Islet of Langerhans (tissue), 1 donor: ENCODE data around the gene CDYL.

ENCODE experiments used
- FAIRE-seq: peaks from one replicate; lab custom pipeline; 2011; peaks lifted over from hg19 to GRCh38; lab: Jason Lieb, UNC

The CDYL gene, protein sequence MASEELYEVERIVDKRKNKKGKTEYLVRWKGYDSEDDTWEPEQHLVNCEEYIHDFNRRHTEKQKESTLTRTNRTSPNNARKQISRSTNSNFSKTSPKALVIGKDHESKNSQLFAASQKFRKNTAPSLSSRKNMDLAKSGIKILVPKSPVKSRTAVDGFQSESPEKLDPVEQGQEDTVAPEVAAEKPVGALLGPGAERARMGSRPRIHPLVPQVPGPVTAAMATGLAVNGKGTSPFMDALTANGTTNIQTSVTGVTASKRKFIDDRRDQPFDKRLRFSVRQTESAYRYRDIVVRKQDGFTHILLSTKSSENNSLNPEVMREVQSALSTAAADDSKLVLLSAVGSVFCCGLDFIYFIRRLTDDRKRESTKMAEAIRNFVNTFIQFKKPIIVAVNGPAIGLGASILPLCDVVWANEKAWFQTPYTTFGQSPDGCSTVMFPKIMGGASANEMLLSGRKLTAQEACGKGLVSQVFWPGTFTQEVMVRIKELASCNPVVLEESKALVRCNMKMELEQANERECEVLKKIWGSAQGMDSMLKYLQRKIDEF

DNA sequence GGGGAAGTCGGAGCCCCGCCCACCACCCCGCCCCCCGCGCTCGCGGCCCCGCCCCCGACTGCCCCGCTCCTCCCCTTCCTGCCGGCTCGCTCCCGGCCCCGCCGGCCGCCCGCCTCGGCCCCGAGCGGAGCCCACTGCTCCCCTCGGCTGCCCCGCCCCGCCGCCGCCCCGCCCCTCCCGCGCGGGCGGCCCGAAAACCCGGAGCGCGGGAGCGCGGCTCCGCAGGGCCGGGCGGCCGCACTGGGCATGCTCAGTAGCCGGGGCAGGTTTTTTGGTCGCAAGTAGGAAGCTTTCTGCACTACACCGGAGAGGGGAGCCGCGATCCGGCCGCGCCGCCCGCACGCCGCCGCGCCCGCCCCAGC lies at the start of gene CDYL:
Gene CDYL (plus strand): TSS at position 274 of the 362 bp plus-strand sequence. CDS start 380 bp downstream, outside the sequence.
- no peak for FAIRE-seq

DNA sequence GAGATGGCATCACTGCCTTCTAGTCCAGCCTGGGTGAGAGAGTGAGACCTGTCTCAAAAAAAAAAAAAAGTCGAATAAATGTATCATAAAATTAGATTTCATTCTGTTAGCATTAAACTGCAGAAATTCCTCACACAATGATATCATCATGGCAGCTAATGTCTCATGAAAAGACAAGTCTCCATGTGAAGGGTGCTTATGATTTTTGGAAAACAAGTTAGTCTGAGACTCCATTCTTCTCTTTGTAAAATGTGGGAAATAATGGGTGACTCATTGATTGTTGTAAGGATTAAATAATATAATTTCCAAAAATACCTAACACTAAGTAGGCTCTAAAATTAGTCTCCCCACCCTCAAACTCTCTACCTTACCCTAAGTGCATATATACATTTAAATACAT lies 49.6 kb upstream of the CDYL start:
- FAIRE-seq = no peak

DNA sequence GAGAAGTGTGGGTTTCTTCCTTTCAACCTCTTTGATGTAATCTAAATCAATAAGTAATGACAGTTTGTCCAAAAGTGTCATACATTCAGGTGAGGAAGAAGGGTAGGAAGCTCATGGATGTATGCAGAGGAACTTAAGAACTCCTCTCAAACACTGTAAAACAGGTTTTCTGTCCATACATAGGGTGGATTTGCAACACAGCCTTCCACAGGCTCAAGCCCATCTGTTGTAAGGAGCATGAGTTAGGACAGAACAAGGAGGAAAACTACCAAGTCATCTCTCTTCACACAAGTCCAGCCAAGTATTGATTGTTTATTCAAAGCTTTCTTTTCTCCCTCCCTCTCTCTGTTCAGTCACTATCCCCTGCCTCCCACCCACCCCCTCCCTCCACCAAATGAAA lies 49.0 kb upstream of the CDYL start:
- FAIRE-seq = no peak

DNA sequence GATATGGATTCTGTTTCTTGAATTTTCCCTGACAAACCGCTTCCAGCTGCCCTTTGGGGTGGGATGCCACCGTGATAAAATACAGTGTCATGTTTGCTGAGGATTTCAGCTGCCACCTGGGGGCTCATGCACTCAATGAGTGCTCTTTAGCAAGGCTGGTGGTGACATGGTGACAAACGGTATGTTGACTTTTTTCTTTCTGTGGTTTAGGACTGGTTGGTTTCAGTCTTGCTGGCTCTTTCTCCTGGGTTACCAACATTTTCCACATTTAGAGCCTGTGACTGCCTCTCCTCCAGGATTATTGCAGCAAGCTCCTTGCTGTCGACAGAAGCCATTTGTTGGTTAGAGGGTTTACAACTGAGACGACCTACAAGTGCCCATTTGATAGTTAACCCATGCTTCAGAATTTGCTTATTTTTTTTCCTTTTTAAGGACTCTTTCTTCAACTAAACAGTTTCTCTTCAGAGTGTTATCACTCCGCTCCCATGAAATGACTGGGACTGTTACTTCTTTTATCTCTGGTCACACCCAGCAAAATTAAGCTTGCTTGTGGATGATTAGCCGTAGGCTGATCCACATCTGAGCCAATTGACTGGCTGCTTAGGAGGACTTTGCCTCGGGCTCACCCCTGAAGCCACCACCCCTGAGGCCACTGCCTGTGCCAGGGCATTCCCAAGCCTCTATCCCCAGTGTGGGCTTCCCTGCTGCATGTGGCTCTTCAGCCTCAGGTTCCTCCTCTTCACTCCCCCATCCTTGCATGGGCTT lies 48.4 kb upstream of the CDYL start:
- no peak for FAIRE-seq

DNA sequence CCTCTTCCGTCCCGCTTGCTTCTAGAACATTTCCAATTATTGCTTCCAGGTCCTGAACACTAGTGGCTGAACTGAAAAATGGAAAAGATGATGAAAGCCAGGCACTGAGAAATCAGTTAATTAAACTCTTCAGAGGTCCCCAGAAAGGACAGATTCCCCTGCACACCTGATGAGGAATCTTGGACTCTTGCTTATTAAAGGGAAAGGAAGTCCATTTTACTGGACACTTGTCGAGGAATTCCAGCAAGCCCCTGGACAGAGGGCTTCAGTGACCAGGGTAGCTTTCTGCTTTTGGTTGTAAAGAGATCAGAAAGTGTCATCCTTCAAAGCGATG lies 47.8 kb upstream of the CDYL start:
- FAIRE-seq = no peak

DNA sequence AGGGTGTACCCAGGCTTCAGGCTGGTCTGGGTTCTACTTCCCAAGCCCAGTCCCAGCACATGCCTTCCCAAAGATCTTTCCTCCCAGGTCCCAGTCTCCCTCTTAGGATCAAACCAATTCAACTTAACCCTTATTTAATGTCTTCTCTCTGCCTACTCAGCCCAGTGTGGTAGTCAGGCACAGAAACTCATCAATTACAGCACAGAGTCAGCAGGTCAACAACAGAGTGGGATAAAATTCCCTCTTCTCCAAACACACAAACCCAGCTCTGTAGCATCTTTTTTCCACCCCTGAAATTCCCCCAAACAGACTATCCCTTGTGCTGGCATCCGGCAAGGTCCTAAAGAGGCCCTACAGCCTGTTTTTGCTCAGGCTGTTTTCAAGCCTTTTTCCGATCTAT lies 47.3 kb upstream of the CDYL start:
- no peak for FAIRE-seq

DNA sequence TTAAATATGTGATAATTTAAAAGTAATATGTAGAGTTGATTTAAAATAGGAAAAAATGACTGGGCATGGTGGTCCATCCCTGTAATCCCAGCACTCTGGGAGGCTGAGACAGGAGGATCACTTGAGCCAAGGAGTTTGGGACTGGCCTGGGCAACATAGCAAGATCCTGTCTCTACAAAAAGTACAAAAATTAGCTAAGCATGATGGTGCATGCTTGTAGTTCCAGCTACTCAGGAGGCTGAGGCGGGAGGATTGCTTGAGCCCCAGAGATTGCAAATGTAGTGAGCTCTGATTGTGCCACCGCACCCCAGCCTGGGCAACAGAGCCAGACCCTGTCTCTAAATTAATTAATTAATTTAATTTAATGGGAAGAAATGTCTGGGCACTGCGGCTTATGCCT lies 44.2 kb upstream of the CDYL start:
- FAIRE-seq = no peak

DNA sequence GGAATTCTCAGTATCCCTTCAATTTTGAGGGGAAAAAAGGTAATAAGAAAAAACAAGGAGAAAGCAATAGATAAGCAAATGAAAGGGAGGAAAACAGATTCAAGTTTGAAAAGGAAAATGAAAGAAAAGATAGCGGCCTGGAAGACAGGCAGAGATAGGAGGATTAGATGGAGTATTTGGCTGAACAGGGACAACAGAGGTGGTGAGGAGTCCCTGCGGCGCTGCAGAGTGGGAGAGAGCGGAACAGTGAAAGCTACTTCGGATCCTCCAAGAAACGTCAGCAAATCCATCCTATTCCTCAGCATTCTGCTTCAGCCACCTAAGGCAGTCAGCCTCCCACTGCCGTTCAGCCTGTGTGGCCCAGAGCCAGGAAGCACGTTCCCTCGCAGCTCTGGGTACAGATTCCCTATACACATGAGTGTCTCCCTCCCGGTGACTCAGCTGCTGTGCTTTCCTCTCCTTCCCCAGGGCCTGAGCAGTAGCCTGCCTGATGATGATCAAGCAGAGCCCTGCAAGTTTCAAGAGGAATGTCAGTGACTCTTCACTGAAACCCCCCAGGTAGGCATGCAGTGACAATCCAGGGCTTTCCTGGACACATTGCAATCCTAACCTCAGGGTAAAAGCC lies 43.4 kb upstream of the CDYL start:
- no peak for FAIRE-seq

DNA sequence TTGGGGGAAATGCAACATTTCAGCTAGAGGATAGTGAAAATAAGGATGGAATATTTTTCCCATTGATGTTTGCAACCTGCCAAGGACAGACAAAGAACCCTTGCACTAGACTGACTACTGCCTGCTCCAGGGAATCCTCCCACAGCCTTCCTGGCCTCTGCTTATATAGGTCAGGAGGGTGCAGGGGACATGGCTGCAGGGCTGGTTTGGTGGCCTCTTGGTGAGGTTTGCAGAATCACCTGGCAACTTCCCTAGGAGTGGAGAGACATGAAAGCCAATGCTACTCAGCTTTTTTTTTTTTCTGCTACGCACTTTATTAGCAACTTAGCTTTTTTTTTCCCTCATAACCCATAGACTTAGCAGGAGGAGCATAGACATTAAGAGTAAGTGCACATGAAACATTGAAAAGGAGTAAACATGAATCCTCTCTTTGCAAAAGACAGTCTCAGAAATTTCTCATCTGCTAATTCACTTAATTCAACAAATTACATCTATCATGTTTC lies 39.8 kb upstream of the CDYL start:
- FAIRE-seq = no peak

DNA sequence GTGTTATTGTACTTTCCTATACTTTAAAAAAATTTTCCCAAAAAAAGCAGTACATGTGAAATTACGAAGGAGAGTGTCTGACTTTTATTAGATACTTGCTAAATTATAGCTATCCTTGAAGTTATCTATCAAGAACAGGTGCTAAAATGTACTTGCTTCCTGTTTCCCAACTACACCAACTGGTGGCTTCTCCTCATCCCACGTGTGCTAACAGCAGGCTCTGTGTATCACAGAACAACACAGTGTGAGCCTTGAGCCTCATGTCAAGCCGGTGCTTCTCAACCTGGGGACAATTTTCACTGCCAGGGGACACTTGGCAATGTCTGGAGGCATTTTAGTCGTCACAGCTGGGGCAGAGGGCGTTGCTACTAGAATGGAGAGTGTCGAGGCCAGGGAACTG lies 36.2 kb upstream of the CDYL start:
- FAIRE-seq = no peak

DNA sequence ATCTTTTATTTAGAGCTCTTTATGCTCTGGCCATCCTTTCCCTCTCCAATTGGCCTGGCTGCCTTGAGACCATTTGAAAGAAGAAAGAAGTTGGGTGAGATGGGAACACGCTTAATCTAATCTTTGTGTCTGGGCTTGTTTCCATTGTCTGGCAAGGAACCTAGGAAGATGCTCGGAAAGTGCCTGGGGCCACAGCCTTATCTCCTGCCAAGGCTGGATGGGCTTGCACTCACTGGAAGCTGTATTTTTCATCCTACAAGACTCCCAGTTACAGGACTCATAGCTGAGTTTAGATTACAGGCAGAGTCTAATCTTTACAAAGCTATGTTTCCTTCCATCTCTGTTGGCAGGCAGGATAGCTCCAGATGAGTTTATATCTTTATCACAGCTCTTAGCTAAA lies 33.1 kb upstream of the CDYL start:
- no peak for FAIRE-seq

DNA sequence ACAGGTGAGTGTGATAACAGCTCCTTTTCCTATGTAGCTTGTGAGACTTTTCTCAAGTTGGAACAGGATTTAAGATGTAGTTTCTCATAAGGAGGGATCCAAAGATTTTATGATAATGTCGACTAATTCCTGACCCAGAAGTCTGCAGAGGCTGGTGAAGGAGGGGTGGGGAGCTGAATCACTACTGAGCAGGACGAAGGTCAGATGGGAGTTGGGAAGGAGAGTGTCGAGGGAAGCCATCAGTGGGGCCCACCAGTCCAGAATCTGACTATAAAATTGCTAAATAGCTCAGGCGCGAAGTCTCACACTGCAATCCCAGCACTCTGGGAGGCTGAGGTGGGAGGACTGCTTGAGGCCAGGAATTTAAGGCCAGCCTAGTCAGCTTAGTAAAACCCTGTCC lies 32.3 kb upstream of the CDYL start:
- FAIRE-seq = no peak

DNA sequence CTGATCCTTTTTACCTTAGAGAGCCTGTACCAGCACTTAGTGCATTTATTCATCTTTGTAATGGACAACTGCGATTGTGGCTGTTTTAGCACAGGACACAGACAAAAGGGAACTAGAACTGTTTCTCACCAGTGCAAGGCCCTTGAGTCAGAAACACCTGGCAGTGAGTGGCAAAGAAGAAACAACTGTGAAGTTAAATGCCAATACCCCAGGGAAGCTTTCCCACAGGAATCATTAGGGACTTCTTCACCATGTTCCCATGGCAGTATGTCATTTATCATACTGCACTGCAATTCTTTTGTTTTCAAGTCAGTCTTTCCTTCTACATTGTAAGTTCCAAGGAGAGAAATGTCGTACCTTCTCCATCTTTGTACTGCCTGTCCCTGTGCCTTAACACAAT lies 28.6 kb upstream of the CDYL start:
- no peak for FAIRE-seq

DNA sequence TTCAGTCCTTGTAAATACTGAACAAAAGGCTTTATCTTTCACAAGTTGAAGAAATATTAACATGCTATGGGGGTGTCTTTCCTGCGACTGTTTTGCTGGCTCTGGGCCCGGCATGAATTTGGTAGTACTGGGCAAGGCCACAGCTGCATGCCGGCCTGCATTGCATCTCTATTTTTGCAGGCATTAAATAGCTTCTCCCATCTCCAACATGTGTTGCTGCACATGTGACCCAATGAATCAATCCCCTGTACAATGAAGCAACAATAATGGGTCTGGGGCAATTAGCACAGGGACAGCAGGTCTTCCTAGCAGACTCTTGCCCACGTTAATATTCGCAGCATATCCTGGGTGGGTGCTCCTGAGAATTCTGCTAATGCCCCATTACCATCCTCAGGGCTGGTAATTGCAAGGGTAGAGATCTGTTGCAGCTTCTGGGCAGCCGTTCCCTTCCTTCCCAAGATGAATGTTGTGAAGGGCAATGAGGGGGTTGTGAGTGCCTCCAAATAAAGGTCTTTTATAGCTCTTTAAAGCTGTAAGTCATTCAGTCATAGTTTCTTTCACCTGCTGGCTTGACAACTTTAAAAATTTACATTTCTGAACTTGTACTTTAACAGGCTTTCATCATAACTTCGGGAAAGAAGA lies 24.3 kb upstream of the CDYL start:
- no peak for FAIRE-seq

DNA sequence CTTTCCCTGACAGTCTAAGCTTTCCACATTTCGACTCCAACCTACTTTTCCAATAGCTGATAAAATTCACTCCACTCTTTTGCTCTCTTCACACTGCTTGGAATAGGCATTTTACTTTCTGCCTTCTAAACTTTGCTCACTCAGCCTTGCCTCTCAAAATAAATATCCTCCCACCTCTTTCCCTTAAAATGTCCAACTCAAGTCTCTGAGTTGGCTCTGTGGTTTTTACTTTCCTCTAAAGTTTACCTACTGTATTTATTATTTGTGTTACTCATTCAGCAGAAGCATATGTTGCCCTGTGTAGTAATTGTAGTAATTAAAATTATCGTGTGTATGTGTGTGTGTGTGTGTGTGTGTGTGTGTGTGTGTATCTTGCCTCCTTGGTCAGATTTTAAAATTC lies 20.0 kb upstream of the CDYL start:
- FAIRE-seq = no peak

DNA sequence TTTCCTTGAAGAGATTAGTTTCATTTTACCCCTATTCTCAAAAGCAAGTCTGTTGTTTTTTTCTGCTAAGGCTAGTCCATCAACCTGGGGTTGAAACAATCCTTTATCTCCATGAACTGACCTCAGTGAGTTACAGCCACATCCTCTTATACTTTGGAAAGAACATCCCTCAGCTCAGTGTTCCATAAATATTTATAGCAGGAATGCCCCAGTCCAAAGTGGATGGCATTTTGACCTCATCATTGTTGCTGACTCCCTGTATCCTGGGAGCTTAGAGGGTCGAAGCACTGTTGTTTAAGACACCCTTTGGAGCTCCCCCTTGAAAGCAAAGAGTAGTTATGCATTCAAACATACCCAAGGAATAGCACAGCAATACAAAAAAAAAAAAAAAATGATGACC lies 16.2 kb upstream of the CDYL start:
- FAIRE-seq = no peak

DNA sequence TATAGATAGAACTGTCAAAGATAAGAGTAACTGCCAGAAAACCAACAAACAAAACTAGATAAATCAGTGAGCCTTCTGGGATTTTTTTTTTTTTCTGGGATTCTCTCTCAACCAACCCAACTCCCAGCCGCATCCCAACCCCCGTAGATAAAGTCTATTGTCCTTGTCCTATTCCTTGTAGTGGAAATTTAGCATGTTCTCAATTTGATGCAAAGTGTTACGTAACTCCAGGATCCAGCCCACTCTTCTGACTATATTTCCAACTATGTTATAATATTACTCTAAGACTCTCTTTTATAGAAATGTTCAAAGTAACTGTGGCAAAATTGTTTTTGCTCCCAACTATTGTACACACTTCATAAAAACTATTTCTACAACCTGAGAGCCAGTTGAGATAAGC lies 15.4 kb upstream of the CDYL start:
- FAIRE-seq = no peak

DNA sequence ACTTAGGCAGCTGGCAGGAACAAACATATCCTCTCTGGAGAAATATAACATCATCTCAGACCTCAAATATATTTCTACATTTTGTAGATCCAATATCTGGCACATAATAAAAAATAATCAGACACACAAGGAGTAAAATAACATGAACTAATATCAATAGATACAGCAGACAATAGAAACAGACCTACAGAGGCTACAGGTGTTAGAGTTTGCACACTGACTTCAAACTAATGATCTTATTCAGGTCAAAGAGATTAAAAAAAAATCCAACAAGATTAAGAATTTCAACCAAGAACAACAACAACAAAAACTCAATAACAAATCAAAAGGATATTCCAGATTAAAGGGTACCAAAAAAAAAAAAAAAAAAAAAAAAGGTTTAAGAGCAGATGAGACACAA lies 13.9 kb upstream of the CDYL start:
- FAIRE-seq = peak; percentile 24

DNA sequence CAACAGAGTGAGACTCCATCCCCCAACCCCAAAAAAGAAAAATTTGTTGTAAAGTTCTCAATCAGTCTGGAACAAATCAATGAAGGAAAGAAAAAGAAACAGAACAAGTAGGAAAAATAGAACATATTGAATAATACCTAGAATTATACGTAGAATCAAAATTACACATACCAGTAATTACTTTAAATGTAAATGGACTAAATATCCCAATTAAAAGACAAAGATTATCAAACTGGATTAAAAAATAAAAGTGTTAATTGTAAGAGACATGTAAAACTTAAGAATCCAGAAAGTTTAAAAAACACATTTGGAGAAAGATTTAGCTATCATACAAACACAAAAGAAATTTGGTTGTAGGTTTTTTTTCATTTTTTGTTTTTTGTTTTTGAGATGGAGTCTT lies 12.3 kb upstream of the CDYL start:
- FAIRE-seq = peak; percentile 13

DNA sequence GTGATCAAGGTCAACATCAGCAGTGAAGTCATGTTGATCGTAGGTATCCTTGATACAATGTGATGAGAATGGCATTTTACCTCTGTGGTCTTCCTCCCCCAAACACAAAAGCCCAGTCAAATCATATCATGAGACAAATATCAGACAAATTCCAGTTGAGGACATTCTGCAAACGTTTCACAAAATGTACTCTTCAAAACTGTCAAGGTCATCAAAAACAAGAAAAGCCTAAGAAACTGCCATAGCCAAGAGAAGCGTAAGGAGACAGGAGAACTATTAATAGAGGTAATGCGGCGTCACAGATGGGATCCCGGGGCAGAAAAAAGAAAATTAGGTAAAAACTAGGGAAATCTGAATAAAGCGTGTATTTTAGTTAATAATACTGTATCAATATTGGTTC lies 7.4 kb upstream of the CDYL start:
- no peak for FAIRE-seq

DNA sequence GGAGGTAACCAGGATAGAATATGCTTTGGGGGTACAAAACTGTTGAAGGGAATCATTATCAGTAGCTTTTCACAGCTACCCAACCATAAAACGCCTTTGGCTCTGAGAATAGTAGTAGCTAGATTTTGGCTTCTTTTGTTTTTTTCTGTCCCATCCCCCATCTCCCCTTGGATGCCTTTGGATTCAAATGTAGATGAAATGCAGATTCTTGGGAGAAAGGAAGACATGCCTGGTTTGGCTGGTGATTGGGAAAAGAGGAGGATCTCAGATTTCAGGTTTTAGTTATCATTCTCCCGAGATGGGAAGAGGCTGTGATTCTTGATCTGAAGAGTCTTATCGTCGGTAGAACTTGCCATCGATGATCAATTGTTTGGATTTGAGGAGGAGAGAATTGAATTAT lies 3.5 kb upstream of the CDYL start:
- no peak for FAIRE-seq

DNA sequence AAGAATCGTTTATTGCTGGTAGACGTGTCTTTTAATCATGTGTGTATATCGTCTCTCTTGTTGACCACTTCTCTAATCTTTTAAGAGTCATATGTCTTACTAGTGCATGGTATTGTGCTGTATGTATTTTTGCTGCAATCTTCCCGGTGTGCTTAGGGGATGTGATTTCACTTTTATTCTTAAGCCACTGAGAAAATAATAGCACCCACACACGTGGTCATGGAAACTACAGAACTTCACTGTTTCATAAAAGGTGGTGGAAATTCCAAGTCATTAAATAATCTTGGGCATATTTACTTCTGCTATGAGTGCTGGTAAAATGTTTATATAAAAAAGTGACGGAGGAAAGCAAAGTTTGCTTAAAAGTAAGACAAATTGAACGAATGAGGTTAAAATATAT lies 3.0 kb upstream of the CDYL start:
- no peak for FAIRE-seq

DNA sequence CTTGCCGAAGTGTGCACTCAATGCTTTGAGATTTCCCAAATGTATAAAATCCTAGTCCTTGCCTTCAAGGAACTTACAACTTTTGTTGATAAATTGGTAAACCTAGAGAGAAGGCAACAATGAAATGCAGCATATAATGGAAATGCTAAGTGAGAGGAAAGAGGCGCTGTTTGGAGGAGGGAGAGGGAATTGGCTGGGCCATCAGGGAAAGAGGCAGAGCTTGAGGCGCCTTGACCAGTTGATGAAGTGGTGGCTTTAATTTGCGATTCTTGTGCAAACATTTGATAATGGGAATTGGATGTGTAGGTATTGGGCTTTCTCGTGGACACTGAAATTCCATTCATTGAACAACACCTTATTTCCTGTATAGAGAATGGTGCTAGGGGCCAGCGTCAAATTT lies 1.9 kb upstream of the CDYL start:
- FAIRE-seq = no peak
